Measurements from ENCODE around the gene PARPBP.

GRCh38 chr12:102220736-102221135, 100.8 kb downstream of the PARPBP start:
- TF ChIP-seq, protein P1, sequence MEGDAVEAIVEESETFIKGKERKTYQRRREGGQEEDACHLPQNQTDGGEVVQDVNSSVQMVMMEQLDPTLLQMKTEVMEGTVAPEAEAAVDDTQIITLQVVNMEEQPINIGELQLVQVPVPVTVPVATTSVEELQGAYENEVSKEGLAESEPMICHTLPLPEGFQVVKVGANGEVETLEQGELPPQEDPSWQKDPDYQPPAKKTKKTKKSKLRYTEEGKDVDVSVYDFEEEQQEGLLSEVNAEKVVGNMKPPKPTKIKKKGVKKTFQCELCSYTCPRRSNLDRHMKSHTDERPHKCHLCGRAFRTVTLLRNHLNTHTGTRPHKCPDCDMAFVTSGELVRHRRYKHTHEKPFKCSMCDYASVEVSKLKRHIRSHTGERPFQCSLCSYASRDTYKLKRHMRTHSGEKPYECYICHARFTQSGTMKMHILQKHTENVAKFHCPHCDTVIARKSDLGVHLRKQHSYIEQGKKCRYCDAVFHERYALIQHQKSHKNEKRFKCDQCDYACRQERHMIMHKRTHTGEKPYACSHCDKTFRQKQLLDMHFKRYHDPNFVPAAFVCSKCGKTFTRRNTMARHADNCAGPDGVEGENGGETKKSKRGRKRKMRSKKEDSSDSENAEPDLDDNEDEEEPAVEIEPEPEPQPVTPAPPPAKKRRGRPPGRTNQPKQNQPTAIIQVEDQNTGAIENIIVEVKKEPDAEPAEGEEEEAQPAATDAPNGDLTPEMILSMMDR (IDR thresholded peaks at IDR 0.05; ENCODE audit: low read depth, low read length, missing input control), result no peak
- TF ChIP-seq EGR1 (IDR thresholded peaks at IDR 0.05; ENCODE audit: low read depth in 2 of 2) (no peak), RAD21 (IDR thresholded peaks at IDR 0.05) (no peak), TAF1 (conservative IDR thresholded peaks at IDR 0.05) (no peak)
- TF ChIP-seq, protein P2, sequence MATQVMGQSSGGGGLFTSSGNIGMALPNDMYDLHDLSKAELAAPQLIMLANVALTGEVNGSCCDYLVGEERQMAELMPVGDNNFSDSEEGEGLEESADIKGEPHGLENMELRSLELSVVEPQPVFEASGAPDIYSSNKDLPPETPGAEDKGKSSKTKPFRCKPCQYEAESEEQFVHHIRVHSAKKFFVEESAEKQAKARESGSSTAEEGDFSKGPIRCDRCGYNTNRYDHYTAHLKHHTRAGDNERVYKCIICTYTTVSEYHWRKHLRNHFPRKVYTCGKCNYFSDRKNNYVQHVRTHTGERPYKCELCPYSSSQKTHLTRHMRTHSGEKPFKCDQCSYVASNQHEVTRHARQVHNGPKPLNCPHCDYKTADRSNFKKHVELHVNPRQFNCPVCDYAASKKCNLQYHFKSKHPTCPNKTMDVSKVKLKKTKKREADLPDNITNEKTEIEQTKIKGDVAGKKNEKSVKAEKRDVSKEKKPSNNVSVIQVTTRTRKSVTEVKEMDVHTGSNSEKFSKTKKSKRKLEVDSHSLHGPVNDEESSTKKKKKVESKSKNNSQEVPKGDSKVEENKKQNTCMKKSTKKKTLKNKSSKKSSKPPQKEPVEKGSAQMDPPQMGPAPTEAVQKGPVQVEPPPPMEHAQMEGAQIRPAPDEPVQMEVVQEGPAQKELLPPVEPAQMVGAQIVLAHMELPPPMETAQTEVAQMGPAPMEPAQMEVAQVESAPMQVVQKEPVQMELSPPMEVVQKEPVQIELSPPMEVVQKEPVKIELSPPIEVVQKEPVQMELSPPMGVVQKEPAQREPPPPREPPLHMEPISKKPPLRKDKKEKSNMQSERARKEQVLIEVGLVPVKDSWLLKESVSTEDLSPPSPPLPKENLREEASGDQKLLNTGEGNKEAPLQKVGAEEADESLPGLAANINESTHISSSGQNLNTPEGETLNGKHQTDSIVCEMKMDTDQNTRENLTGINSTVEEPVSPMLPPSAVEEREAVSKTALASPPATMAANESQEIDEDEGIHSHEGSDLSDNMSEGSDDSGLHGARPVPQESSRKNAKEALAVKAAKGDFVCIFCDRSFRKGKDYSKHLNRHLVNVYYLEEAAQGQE (IDR thresholded peaks at IDR 0.05), result no peak
- TF ChIP-seq, protein P3, sequence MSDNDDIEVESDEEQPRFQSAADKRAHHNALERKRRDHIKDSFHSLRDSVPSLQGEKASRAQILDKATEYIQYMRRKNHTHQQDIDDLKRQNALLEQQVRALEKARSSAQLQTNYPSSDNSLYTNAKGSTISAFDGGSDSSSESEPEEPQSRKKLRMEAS (IDR thresholded peaks at IDR 0.05), result no peak

All from liver (tissue), 3 donors.